Loucy (cell line): Measurements from ENCODE around the gene UMODL1.

ENCODE experiments used
- H2AFZ ChIP-seq: fragments of 200-600 bp; sonication (generic); 2 replicates; pipeline ENCODE4 v1.6.0; 2016; ENCODE audit warnings: antibody characterized with exemption, mild to moderate bottlenecking, low read length, moderate library complexity
- H3F3A ChIP-seq: fragments of 200-600 bp; 2 replicates; pipeline ENCODE4 v1.6.0; 2016; ENCODE audit warnings: antibody characterized with exemption, low read depth, mild to moderate bottlenecking
- H3K27me3 ChIP-seq: fragments of 200-600 bp; sonication (generic); 2 replicates; pipeline ENCODE4 v1.6.1; 2014; ENCODE audit warnings: low read length, mild to moderate bottlenecking; ENCODE audit not compliant: insufficient read depth, poor library complexity, severe bottlenecking
- H3K36me3 ChIP-seq: fragments of 200-600 bp; sonication (generic); 2 replicates; pipeline ENCODE4 v1.6.1; 2016; ENCODE audit warnings: low read length; ENCODE audit not compliant: insufficient read depth
- H3K4me1 ChIP-seq: fragments of 200-600 bp; sonication (generic); 2 replicates; pipeline ENCODE4 v1.5.1; 2014; ENCODE audit warnings: low read length, mild to moderate bottlenecking; ENCODE audit not compliant: insufficient read depth, poor library complexity, severe bottlenecking
- H3K4me2 ChIP-seq: fragments of 200-600 bp; sonication (generic); 2 replicates; pipeline ENCODE4 v1.6.0; 2014; ENCODE audit warnings: antibody characterized with exemption, low read length, low read depth, mild to moderate bottlenecking; ENCODE audit not compliant: poor library complexity, severe bottlenecking
- H3K4me3 ChIP-seq: fragments of 200-600 bp; sonication (generic); 2 replicates; pipeline ENCODE4 v1.5.1; 2014; ENCODE audit warnings: low read length, mild to moderate bottlenecking, mixed read lengths; ENCODE audit not compliant: poor library complexity, severe bottlenecking
- H3K79me2 ChIP-seq: fragments of 200-600 bp; sonication (generic); 2 replicates; pipeline ENCODE4 v1.6.1; 2014; ENCODE audit warnings: low read length; ENCODE audit not compliant: insufficient read depth
- H3K9ac ChIP-seq: fragments of 200-600 bp; sonication (generic); 2 replicates; pipeline ENCODE4 v1.6.0; 2014; ENCODE audit warnings: mild to moderate bottlenecking, low read depth, low read length, moderate library complexity; ENCODE audit not compliant: poor library complexity, severe bottlenecking
- H3K9me2 ChIP-seq: fragments of 200-600 bp; sonication (generic); replicated peaks from 2 replicates; pipeline ENCODE4 v1.6.1; 2016; ENCODE audit warnings: low read depth, low read length, mixed read lengths
- H3K9me3 ChIP-seq: fragments of 200-600 bp; sonication (generic); 2 replicates; pipeline ENCODE4 v1.6.1; 2014; ENCODE audit warnings: mild to moderate bottlenecking, antibody characterized with exemption, low read length, low read depth; ENCODE audit not compliant: insufficient read depth
- H4K20me1 ChIP-seq: fragments of 200-600 bp; sonication (generic); 2 replicates; pipeline ENCODE4 v1.6.0; 2014; ENCODE audit warnings: antibody characterized with exemption, low read length, mild to moderate bottlenecking; ENCODE audit not compliant: insufficient read depth, poor library complexity, severe bottlenecking
- CTCF ChIP-seq: fragments of 200-600 bp; sonication (generic); conservative IDR thresholded peaks from 2 replicates; pipeline ENCODE4 v1.5.1; 2014; ENCODE audit warnings: mild to moderate bottlenecking, antibody characterized with exemption, low read length
- EZH2phosphoT487 ChIP-seq: fragments of 200-600 bp; IDR thresholded peaks from 2 replicates; pipeline ENCODE4 v1.6.1; 2018; ENCODE audit warnings: antibody characterized with exemption, mild to moderate bottlenecking, moderate library complexity, borderline replicate concordance

The UMODL1 gene

GRCh38 chr21:42031816-42032215, 39.3 kb upstream of the UMODL1 start:
- H3K27me3 ChIP-seq: no peaks in the 10 kb centered on the region
- H3F3A ChIP-seq: no peaks in the 10 kb centered on the region
- no peak overlapping the region for H2AFZ ChIP-seq
- H3K79me2 ChIP-seq: no peaks in the 10 kb centered on the region
- TF ChIP-seq EZH2phosphoT487 (no peak), CTCF (no peak)
- H3K4me1 ChIP-seq: peaks cover 21% of the 10 kb centered on the region
- no peaks in the 10 kb centered on the region for H3K36me3 ChIP-seq
- H4K20me1 ChIP-seq: no peaks in the 10 kb centered on the region
- H3K9me3 ChIP-seq: no peaks in the 10 kb centered on the region
- no peaks in the 10 kb centered on the region for H3K9me2 ChIP-seq
- H3K4me2 ChIP-seq: no peak overlapping the region
- no peak overlapping the region for H3K9ac ChIP-seq
- H3K4me3 ChIP-seq: no peak overlapping the region

DNA sequence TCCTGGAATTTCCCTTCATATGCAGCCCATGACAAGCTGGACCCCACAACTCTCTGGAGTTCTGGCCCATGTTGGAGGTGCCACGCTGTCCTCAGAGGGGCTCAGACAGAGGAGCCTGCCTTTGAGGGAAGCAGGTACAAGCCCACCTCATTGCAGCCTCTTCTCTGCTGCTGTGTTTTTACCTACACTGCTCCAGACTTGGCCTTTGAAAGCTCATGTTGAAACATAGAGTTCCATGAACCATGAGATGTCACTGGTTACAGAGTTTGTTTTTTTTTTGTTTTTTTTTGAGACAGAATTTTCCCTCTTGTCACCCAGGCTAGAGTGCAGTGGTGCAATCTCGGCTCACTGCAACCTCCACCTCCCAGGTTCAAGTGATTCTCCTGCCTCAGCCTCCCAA, 38.9 kb upstream of the UMODL1 start:
- no peaks in the 10 kb centered on the region for H4K20me1 ChIP-seq
- no peak overlapping the region for H3K9ac ChIP-seq
- no peaks in the 10 kb centered on the region for H3K79me2 ChIP-seq
- no peak overlapping the region for H3K4me2 ChIP-seq
- no peaks in the 10 kb centered on the region for H3K36me3 ChIP-seq
- H3K4me3 ChIP-seq: no peak overlapping the region
- TF ChIP-seq EZH2phosphoT487: no peak
- TF ChIP-seq CTCF: no peak
- peaks cover 21% of the 10 kb centered on the region for H3K4me1 ChIP-seq
- no peak overlapping the region for H2AFZ ChIP-seq
- no peaks in the 10 kb centered on the region for H3F3A ChIP-seq
- H3K9me3 ChIP-seq: no peaks in the 10 kb centered on the region
- no peaks in the 10 kb centered on the region for H3K27me3 ChIP-seq
- no peaks in the 10 kb centered on the region for H3K9me2 ChIP-seq

DNA sequence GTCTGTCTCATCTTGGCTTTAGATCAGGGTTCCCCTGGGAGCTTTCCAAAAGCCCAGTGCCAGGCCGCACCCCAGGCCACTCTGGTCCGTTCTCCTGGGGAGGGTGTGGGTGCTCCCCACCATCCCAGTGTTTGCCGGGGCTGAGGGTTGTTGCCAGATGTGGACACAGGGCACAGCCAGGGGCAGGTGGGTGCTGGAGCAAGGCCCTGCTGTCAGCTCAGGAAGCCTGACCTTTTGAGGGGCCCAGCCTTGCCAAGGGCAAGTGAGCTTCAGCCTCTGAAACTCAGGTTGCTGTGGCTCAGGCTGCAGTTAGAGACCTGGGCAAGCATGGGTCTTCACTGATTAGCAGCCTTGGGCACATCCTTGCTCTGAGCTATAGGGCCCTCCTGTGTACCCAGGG, 38.1 kb upstream of the UMODL1 start:
- H2AFZ ChIP-seq: no peak overlapping the region
- H3K27me3 ChIP-seq: no peaks in the 10 kb centered on the region
- no peak overlapping the region for H3K4me3 ChIP-seq
- H3K36me3 ChIP-seq: no peaks in the 10 kb centered on the region
- TF ChIP-seq CTCF (no peak), EZH2phosphoT487 (no peak)
- no peaks in the 10 kb centered on the region for H3K79me2 ChIP-seq
- H3K9me3 ChIP-seq: no peaks in the 10 kb centered on the region
- no peaks in the 10 kb centered on the region for H3K9me2 ChIP-seq
- H3K9ac ChIP-seq: no peak overlapping the region
- H3F3A ChIP-seq: no peaks in the 10 kb centered on the region
- H3K4me1 ChIP-seq: peaks cover 21% of the 10 kb centered on the region
- no peak overlapping the region for H3K4me2 ChIP-seq
- H4K20me1 ChIP-seq: no peaks in the 10 kb centered on the region
